Endothelial cell (in vitro differentiated cells): ENCODE measurements around the gene WNT3A. TPM values are rescaled to one million over a fixed set of nuclear protein-coding genes. Genes with fewer than 3 reads are reported as not detected.

ENCODE experiments used
- DNase-seq: peaks from one replicate; pipeline ENCODE4 v3.0.0; 2021; ENCODE audit warnings: low spot score
- H3K27ac Mint-ChIP-seq: one replicate; pipeline ENCODE4 v1.8.0; 2021; ENCODE audit warnings: mixed read lengths, inconsistent platforms; ENCODE audit not compliant: unreplicated experiment
- H3K27me3 Mint-ChIP-seq: one replicate; pipeline ENCODE4 v1.8.0; 2021; ENCODE audit warnings: mild to moderate bottlenecking, moderate library complexity, mixed read lengths, inconsistent platforms; ENCODE audit not compliant: unreplicated experiment
- H3K36me3 Mint-ChIP-seq: one replicate; pipeline ENCODE4 v1.8.0; 2021; ENCODE audit warnings: mild to moderate bottlenecking, low read depth, mixed read lengths, inconsistent platforms; ENCODE audit not compliant: unreplicated experiment
- H3K4me1 Mint-ChIP-seq: one replicate; pipeline ENCODE4 v1.8.0; 2021; ENCODE audit warnings: mild to moderate bottlenecking, mixed read lengths, inconsistent platforms; ENCODE audit not compliant: unreplicated experiment
- H3K4me3 Mint-ChIP-seq: one replicate; pipeline ENCODE4 v1.8.0; 2021; ENCODE audit warnings: mild to moderate bottlenecking, mixed read lengths, inconsistent platforms; ENCODE audit not compliant: unreplicated experiment
- H3K9me3 Mint-ChIP-seq: one replicate; pipeline ENCODE4 v1.8.0; 2021; ENCODE audit warnings: mixed read lengths, inconsistent platforms; ENCODE audit not compliant: unreplicated experiment
- total RNA-seq: library from RNA; stranded (reverse); fragmentation: NEBNext Ultra II Directional; extraction: Animal tissue kit (Norgen Biotek cat#: 25700); gene quantifications from one replicate; pipeline ENCODE4 v1.2.1, GENCODE V29; 2021; ENCODE audit not compliant: unreplicated experiment
- TF ChIP-seq, protein P1 (sequence below): fragments of 200-600 bp; sonication (generic); IDR thresholded peaks from one replicate; pipeline ENCODE4 v1.5.0; 2021; ENCODE audit warnings: antibody characterized with exemption; ENCODE audit not compliant: unreplicated experiment

Gene WNT3A
- total RNA-seq, 1 donor from 2014 or later = not detected

DNA sequence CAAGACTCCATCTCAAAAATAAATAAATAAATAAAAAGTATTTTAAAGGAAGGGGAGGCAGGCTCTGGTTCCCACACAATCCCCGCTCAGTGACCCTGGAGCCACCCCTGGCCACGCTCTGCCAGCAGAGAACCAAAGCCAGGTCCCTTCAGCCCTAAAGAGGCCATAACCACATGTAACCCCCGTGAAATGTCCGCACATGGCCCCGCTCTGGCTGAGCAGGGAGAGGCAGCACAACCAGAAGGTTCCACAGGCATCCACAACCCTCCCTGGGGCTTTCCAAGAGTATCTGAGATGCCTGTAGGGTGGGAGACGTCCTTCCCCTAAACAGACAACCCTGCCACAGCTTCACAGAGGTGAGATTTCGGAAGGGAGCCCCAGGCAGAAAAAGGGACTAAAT is 74.3 kb downstream of the WNT3A start:
- H3K27ac Mint-ChIP-seq = peak overlapping the region; percentile 42
- peak overlapping the region; percentile 88 for H3K4me3 Mint-ChIP-seq
- H3K4me1 Mint-ChIP-seq = peaks cover 41% of the 10 kb centered on the region
- H3K36me3 Mint-ChIP-seq = peaks cover 9% of the 10 kb centered on the region
- no peak for DNase-seq
- TF ChIP-seq, protein P1, sequence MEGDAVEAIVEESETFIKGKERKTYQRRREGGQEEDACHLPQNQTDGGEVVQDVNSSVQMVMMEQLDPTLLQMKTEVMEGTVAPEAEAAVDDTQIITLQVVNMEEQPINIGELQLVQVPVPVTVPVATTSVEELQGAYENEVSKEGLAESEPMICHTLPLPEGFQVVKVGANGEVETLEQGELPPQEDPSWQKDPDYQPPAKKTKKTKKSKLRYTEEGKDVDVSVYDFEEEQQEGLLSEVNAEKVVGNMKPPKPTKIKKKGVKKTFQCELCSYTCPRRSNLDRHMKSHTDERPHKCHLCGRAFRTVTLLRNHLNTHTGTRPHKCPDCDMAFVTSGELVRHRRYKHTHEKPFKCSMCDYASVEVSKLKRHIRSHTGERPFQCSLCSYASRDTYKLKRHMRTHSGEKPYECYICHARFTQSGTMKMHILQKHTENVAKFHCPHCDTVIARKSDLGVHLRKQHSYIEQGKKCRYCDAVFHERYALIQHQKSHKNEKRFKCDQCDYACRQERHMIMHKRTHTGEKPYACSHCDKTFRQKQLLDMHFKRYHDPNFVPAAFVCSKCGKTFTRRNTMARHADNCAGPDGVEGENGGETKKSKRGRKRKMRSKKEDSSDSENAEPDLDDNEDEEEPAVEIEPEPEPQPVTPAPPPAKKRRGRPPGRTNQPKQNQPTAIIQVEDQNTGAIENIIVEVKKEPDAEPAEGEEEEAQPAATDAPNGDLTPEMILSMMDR = no peak
- no peaks in the 10 kb centered on the region for H3K9me3 Mint-ChIP-seq
- peaks cover 23% of the 10 kb centered on the region for H3K27me3 Mint-ChIP-seq

DNA sequence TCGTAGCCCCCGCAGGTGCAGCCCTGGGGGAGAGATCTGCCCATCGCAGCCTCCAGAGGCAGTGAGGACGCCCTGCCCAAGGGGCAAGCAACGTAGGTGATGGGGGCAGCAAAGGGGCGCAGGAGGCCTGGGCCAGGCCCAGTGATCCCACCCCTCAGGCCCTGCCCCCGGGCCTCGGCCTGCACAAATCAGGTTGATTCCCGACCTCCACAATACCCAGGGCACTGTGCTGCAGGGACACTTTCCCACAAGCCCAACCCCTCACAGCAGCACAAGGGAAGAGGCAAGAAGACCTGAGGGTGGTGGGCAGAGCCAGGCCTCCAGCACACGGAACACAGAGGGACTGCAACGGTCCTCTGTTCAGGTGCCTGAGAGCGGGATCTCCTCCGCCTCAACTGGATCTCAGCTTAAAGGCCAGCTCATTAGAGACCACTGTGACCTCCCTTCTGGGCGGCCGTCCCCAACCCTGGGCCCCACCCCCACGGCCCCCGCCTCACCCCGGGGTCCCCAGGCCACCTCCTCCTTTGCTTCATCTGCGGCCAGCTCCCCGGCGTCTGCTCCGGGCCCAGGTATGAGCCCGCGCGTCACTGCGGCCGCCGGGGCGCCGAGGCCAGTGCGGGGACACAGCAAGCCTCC is 74.9 kb downstream of the WNT3A start:
- H3K4me1 Mint-ChIP-seq = peaks cover 45% of the 10 kb centered on the region
- H3K36me3 Mint-ChIP-seq = peaks cover 9% of the 10 kb centered on the region
- peaks cover 23% of the 10 kb centered on the region for H3K27me3 Mint-ChIP-seq
- peak overlapping the region; percentile 88 for H3K4me3 Mint-ChIP-seq
- H3K9me3 Mint-ChIP-seq = no peaks in the 10 kb centered on the region
- no peak for DNase-seq
- TF ChIP-seq, protein P1 = no peak
- H3K27ac Mint-ChIP-seq = peak overlapping the region; percentile 42

DNA sequence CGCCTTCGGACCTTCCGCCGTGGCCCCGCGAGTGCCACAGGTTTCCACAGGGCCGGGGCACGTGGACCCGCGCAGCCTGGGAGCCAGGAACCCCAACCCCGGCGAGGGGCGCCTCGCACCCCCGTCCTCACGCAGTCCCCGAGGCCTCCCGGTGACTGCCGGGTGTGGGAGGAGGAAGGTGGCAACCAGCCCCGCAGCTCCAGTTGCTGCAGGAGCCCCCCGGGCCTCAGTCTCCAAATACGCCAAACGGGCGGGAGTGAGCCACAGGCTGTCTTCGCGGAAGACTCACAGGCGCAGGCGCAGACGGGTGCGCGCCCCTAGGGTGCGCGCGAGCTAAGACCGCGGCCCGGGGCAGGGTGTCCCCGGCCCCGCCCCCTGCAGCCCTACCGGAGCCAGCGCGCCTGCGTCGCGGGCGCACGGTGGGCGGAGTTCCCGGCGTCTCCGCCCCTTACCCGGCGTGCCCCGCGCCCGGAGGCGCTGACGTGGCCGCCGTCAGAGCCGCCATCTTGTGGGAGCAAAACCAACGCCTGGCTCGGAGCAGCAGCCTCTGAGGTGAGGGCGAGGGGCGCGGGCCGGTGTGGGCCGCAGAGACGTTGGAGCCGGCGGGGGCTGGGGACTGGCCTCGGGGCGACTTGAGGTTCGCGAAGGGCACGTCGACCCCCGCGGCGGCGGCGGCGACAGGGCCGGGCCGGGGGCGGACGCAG is 75.6 kb downstream of the WNT3A start, which contains the start of gene ARF1:
ARF1 (plus strand) TSS at position 495 of the 704 bp plus-strand sequence. CDS start 14,407 bp downstream, outside the sequence.
- Mint-ChIP-seq H3K4me1 (peaks cover 50% of the 10 kb centered on the region), H3K36me3 (peaks cover 9% of the 10 kb centered on the region), H3K27me3 (peaks cover 22% of the 10 kb centered on the region), H3K27ac (peak within 1 kb of the TSS; percentile 98), H3K9me3 (no peaks in the 10 kb centered on the region), H3K4me3 (peak within 1 kb of the TSS; percentile 98)
- peak; percentile 97 for DNase-seq
- TF ChIP-seq, protein P1 = no peak

DNA sequence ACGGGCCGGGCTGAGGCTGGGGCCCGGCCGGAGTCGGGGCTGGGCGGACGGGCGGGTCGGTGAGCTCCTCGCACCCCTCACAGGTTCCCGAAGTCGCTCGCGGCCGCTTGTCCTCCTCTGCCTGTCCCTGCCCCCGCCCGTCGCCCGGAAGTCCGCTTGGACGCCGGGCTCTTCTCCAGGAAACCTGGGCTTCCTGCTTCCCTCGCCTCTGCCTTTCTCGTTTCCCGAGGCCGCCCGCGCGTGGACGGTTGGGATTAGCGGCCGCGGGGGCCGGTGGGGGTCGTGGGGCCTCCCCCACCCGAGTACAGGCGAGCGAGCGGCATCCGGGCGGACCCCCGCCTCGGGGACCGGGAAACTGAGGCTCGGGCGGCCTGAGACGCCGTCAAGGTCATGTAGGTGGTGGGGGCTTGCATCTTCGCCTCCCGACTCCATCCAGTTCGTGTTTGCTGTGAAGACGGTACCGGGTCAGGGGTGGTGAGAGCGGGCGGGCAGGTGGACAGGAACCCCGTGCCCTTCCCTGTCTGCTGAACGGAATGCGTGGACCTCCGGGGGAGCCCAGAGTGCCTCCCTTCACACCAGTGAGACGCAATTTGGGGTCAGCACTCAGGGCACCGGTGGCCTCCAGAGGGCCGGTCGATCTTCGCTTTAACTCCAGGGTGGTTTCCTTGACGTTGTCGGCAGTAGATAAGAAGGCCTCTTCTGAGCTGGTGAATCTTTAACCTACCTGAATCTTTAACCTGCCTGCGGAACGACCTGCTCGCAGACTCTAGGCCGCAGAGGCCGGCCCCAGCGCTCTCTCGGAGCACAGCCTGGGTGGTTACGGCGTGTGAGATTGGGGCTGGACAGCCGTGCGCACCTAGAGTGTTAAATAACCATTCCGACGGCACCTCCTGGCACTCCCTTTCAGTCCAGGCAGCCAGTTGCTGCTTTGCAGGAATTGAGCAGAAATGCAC is 76.4 kb downstream of the WNT3A start:
- H3K4me3 Mint-ChIP-seq = peak overlapping the region; percentile 98
- peaks cover 15% of the 10 kb centered on the region for H3K36me3 Mint-ChIP-seq
- peak overlapping the region; percentile 98 for H3K27ac Mint-ChIP-seq
- no peaks in the 10 kb centered on the region for H3K9me3 Mint-ChIP-seq
- TF ChIP-seq, protein P1 = no peak
- H3K27me3 Mint-ChIP-seq = peaks cover 22% of the 10 kb centered on the region
- peaks cover 51% of the 10 kb centered on the region for H3K4me1 Mint-ChIP-seq
- DNase-seq = peak; percentile 64
